ENCODE data around the gene PARP3.

The PARP3 gene

GRCh38 chr3:51968170-51968775 is 26.1 kb downstream of the PARP3 start:
- DNase-seq = no peak

DNA sequence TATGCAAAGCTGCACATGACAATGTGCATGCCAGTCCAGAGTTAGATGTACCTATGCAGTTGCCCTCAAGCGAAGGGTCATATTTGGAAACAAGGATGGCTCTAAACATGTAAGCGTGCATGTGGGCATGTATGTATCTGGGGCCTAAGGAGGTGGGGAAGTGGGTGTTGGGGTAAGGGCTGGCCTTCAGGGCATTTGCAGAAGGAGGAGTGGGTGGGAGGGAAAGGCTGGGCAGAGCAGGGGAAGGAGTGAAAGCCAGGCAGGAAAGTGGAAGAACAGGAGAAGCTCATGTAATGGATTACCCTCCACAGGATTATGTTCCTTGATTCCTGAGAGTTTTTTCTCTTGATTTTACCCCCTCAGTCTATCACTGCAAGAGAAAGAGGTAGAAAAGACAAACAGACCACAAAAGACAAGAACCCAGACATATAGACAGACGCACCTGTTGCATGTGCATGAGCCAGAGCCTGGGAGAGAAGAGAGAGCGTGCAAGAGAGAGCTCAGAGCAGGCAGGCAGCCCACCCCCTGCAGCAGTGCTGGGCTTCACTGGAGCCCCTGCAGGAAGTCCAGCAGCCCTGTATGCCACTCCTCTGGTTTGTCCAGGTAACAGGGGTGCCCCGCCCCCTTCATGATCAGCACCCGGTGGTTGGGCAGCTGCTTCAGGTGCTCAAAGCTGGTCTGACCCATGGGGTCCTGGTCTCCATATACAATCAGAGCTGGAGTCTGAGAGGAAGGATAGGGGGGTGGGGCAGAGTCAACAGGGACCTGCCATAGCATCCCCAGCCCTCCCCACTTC is 26.9 kb downstream of the PARP3 start:
- DNase-seq = no peak

GRCh38 chr3:51969841-51970240 is 27.7 kb downstream of the PARP3 start:
- no peak for DNase-seq

- DNase-seq = no peak
Measured at GRCh38 chr3:51970606-51971300, 28.6 kb downstream of the PARP3 start.

DNA sequence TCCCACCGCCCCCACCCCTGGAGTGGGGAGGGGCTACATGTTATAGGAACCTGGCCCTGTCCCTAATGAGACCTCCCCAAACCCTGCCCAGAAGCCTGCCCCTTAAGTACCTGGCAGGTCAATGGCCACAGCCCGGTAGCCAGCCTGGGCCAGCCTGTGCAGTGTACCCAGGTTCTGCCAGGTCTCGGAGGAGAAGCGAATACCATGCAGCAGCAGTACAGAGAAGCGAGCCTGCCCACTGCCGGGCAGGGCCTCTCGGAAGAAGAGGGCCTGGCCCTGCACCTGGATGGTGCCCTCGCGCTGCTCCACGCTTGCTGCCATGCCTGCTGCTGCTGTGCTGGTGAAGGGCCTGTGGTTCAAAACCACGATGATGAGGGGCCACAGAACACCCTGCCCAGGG is 29.2 kb downstream of the PARP3 start:
- DNase-seq = no peak

GRCh38 chr3:51974277-51974962 is 32.3 kb downstream of the PARP3 start:
- no peak for DNase-seq

DNA sequence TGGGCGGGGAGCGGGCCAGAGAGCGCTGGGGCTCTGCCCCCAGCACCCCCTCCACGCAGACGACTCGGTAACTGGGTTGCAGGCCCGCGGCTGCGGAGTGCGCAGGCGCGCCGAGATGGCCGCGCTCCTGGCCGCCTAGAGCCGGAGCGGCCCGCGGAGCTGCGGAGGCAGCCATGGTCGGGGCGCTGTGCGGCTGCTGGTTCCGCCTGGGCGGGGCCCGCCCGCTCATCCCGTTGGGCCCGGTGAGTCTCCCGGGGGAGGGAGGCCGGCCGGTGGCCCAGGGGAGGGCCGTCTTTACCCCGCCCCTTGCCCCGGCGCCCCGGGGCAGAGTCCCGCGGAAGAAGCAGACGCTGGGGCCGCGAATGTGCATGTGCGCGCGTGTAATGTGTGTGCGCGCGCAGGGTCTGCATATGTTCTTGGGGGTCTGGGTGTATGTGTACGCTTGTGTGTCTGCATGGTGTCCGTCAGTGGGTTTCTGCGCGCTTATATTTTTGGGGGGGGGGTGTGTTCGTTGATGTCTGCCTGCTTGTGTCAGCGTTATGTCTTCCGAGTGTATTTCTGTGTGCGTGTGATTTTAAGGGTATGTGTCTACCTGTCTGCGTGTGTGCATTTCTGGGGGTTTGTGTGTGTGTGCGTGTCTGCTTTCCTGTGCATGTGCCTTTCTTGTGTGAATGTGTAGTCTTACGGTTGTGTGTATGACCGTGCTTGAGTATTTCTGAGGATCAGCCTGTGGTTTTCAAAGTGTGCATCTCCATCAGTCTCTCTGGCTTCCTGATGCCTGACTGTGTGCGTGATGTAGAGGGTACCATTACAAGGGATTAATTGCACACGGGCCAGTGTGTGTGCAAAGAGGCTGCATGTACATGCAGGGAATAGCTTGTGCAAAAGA is 33.0 kb downstream of the PARP3 start, which contains the start of gene ABHD14A:
ABHD14A (plus strand) TSS at position 102 of the 889 bp plus-strand sequence; CDS start at position 174, 72 bp downstream.
- DNase-seq = peak; percentile 75

DNA sequence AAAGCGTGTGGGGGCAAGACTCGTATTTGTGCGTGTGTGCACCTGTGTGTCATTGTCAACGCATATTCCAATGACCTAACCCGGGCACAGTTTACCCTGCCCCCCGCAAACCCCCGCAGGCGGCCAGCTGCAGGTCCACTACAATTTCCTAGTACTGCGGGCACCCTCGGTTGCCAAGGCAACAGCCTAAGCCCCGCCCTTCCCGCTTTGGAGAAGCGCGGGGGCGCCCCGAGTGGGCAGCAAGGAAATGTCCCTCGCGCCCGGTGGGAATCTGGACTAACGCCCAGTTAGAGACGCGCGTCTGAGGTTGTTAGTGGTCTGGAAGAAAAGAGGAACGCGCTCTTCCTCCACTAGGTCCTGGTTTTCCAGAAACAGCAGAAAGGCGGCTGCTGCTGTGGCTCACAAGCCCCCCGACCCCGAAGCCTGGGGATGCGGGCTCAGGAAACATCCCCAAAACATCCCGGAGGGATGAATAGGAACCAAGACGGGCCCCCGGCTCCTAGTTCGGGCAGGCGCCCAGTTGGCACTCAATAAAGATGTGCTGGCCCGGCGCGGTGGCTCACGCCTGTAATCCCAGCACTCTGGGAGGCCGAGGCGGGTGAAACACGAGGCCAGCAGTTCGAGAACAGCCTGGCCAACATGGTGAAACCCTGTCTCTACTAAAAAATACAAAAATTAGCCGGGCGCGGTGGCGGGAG is 33.8 kb downstream of the PARP3 start:
- DNase-seq = no peak

DNA sequence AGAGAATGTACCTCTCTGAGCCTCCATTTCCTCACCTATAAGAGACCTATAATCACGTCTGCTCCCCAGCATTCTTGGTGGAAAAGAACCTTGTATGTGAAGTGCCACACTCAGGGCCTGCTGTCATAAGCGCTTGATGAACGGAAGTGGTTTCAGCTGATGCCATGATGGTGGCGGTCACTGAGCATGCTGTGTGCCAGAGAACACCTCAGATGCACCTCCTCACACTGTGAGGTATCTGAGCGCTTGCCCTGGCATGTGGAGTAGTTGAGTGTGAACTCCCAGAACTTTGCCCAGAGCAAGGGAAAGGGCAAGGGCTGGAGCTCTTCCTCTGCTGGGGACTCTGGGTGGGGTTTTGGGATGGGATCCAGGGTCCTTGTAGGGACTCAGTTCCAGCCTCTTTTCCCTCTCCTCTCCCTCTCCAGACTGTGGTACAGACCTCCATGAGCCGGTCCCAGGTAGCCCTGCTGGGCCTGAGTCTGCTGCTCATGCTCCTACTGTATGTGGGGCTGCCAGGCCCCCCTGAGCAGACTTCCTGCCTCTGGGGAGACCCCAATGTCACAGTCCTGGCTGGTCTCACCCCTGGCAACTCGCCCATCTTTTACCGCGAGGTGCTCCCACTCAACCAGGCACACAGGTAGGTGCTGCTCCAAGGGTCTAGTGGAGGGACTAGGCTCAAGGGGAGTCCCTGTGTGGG is 35.4 kb downstream of the PARP3 start:
- DNase-seq = peak; percentile 54

DNA sequence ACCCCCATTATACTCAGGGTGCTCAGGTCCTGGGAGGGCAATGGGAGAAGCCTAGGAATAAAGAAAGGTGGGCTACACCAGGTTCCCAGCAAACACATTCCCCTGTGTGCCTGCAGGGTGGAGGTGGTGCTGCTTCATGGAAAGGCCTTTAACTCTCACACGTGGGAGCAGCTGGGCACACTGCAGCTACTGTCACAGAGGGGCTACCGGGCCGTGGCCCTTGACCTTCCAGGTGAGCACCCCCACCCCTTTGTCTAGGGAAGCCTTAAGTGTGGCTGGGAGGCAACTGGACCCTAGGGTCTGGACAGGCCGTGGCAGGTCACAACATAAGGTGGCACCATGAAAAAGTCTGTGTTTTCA is 36.0 kb downstream of the PARP3 start:
- no peak for DNase-seq

DNA sequence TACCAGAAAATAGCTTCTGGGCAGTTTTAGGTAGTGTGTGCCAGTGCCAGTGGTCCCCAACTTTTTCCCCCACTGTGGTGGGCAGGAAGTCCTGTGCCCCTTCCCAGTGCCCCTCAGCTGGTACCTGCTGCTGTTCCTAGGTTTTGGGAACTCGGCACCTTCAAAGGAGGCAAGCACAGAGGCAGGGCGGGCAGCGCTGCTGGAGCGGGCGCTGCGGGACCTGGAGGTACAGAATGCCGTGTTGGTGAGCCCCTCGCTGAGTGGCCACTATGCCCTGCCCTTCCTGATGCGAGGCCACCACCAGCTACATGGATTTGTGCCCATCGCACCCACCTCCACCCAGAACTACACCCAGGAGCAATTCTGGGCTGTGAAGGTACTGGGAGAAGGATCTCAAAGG is 38.1 kb downstream of the PARP3 start:
- no peak for DNase-seq

DNA sequence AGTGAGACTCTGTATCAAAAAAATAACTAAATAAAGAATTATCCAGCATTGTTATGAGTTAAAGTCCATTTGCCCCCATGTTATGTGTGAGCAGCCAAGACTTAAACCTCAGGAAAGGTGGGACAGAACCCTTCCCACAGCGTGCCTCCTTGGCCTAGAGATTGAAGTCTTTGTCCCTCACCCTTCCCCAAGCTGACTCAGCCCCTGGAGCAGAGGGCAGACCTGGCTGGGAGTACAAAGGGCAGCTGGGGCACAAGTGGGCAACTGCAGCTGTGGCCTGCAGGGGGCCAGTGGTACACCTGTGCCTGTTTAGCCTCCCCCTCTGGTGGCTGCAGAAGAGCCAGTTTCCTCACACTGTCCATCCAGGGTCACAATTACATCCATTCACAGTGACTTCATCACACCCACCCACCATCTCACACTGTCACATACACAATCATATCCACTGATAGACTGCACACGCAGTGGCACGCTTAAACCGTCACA is 40.2 kb downstream of the PARP3 start:
- DNase-seq = no peak

GRCh38 chr3:51982838-51983577 is 40.8 kb downstream of the PARP3 start, which contains the start of gene ACY1:
ACY1 (plus strand) TSS chr3:51983535; CDS start chr3:51984065, 530 bp downstream.
- DNase-seq = peak; percentile 59

DNA sequence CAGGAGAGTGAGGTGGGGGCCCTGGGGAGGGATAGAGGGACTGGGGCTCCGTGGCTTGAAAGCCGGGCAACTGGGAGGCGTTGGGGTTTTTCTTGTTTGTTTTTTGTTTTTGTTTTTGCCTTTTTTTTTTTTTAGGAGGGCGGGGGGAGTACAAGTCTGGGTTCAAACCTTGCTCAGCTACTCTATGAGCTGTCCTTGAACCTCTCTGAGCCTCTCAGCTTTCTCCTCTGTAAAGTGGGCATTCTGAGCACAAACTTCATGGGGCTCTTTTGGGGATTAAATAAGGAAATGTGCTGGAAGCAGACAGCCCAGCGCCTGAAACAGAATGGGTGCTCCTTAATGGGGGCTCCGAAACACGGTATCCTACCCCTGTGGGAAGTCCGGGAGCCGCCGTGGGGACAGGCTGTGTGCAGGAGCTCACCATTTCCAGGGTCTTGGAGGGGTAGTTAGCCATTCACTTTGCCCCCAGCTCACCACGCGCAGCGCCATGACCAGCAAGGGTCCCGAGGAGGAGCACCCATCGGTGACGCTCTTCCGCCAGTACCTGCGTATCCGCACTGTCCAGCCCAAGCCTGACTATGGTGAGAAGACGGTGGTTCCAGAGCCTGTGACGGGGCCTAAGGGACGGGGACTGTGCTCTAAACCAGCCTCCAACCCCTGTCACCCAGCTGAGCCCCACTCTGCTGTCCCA is 41.6 kb downstream of the PARP3 start:
- no peak for DNase-seq

GRCh38 chr3:51984269-51984647 is 42.1 kb downstream of the PARP3 start:
- DNase-seq = no peak

- no peak for DNase-seq
Measured at GRCh38 chr3:51985063-51985462, 42.9 kb downstream of the PARP3 start.

DNA sequence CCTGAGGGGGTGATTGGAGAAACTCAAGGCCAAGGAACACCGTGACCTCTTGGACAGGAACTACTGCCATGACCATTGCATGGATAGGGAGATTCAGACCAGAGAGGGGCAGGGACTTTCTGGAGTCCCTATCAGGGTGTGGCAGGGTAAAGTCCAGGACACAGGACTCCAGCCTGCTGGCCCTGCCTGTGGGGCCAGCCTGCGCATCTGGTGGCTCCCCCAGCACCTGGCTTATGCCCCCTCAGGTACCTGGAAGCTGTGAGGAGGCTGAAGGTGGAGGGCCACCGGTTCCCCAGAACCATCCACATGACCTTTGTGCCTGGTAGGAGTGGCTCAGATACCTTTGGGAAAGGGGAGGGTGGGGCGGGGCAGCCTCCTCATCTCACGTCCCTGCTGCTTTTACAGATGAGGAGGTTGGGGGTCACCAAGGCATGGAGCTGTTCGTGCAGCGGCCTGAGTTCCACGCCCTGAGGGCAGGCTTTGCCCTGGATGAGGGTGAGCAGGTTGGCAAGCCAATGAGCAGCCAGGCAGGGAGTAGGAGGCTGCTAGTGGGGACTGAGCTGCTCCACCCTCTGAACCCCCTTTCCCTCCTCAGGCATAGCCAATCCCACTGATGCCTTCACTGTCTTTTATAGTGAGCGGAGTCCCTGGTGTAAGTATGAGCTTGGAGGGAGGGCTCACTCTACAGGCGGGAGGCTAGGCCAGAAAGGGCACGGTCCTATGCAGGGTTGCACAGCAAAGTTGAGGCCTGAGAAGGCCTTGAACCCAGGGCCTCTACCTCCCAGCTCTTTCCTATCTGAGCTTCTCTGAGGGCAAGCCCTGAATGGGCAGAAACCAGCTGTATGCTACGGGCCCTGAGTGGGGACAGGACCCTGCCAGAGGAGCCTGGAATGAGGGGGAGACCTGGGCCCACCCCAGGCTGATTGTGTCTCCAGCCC is 44.1 kb downstream of the PARP3 start:
- DNase-seq = no peak

DNA sequence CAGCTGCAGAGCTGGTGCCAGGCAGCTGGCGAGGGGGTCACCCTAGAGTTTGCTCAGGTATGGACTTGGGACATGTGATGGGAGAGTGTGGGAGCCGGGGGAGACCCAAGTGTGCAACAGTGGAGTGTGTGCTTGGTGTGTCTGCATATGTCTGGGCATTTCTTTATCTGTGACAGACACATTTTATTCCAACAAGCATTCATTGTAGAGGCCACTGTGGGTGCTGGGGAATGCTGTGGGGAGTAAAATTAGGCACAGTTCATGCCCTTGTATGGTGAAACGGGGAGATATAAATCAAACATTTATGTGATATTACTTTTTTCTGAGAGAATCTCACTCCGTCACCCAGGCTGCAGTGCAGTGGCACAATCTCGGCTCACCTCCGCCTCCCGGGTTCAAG is 45.4 kb downstream of the PARP3 start:
- DNase-seq = no peak

Data from CD4-positive, alpha-beta T cell treated with Interleukin-4 for 4 hours (primary cell).